Coronary artery (tissue), 2 donors: ENCODE data around the gene OLIG1.

Source experiments
- DNase-seq: peaks from one replicate; pipeline ENCODE4 v3.0.0-alpha.2; 2017; ENCODE audit warnings: low spot score
- H3K27ac ChIP-seq, 2 donors: fragments of 200-600 bp; sonication (generic); one replicate each; pipeline ENCODE4 v1.5.1; 2016 to 2019
- H3K4me3 ChIP-seq: fragments of 200-600 bp; sonication (generic); 2 replicates; pipeline ENCODE4 v1.5.1; 2016; ENCODE audit warnings: mild to moderate bottlenecking, moderate library complexity
- TF ChIP-seq, protein P1 (sequence below): fragments of 200-600 bp; sonication (generic); IDR thresholded peaks from one replicate; pipeline ENCODE4 v1.5.1; 2019; ENCODE audit warnings: antibody characterized with exemption

OLIG1 gene

GRCh38 chr21:33089395-33090119 lies 19.6 kb downstream of the OLIG1 start:
- no peak overlapping the region for H3K27ac ChIP-seq
- no peak for DNase-seq
- TF ChIP-seq, protein P1, sequence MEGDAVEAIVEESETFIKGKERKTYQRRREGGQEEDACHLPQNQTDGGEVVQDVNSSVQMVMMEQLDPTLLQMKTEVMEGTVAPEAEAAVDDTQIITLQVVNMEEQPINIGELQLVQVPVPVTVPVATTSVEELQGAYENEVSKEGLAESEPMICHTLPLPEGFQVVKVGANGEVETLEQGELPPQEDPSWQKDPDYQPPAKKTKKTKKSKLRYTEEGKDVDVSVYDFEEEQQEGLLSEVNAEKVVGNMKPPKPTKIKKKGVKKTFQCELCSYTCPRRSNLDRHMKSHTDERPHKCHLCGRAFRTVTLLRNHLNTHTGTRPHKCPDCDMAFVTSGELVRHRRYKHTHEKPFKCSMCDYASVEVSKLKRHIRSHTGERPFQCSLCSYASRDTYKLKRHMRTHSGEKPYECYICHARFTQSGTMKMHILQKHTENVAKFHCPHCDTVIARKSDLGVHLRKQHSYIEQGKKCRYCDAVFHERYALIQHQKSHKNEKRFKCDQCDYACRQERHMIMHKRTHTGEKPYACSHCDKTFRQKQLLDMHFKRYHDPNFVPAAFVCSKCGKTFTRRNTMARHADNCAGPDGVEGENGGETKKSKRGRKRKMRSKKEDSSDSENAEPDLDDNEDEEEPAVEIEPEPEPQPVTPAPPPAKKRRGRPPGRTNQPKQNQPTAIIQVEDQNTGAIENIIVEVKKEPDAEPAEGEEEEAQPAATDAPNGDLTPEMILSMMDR, result no peak
- no peak overlapping the region for H3K4me3 ChIP-seq

DNA sequence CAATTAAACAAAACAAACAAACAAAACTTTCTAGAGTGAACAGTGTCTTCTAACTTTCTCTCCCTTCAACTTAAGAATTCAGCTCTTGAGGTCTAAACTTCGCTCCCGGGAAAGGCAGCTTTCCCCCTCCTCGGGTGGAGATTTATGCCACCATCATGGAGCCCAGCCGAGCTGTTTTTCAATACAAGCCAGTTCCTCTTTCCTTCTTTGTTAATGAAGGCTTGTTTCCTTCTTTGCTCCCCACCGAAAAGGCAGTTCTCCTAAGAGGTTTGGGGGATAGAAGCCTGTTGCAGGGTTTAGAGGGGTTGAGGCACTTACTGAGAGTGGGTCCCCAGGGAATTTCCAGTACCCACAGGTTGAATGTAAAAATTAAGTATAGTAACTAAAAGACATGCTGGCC lies 26.5 kb downstream of the OLIG1 start:
- no peak for DNase-seq
- Histone ChIP-seq H3K4me3 (no peak overlapping the region), H3K27ac (no peak overlapping the region)
- TF ChIP-seq, protein P1, result no peak

- Histone ChIP-seq H3K27ac (no peak overlapping the region), H3K4me3 (no peak overlapping the region)
- peak; percentile 22 for DNase-seq
- TF ChIP-seq, protein P1, result no peak
Measured at GRCh38 chr21:33099131-33099530, 29.2 kb downstream of the OLIG1 start.

- H3K27ac ChIP-seq, result no peak overlapping the region
- TF ChIP-seq, protein P1, result no peak
- DNase-seq, result no peak
- H3K4me3 ChIP-seq, result no peak overlapping the region
Measured at GRCh38 chr21:33101300-33101911, 31.5 kb downstream of the OLIG1 start.

DNA sequence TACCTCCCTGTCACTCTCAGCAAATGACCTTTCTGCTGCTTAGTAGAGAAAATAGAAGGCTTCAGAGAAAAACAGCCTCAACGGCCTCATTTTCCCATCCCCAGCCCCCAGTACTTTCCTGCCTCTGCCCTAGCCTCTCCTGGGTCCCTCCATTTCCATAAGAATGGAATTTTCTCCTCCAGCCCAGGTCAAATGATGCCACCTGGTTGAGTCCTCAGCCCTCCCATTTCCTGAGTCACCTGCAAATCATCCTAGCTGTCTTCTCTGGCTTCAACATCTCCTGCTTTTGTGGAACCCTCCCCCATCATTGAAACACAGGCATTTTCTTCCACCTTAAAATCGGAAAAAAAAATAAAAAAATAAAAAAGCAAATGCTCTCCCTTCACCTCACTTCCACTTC lies 35.1 kb downstream of the OLIG1 start:
- TF ChIP-seq, protein P1, result no peak
- Histone ChIP-seq H3K4me3 (no peak overlapping the region), H3K27ac (no peak overlapping the region)
- DNase-seq, result no peak

DNA sequence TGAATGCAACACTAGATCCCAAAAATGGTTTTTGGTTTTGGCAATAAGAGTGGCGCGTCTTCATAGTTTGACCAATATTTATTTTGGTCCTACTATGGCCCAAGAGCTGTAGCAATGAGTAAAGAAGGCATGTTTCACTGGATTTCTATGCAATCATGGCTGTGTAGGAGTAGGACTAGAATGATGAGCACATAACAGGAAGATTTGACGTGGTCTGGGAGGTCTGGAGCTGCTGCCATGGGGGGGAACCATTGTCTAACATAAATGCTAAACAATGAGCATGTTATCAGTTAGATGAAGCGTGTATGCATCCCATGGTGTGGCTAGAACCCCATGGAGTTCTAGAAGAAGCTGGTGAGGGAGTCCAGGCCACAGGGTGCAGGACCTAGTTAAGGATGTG lies 38.3 kb downstream of the OLIG1 start:
- TF ChIP-seq, protein P1, result no peak
- no peak overlapping the region for H3K27ac ChIP-seq
- no peak overlapping the region for H3K4me3 ChIP-seq
- DNase-seq, result no peak
